Eye (tissue), 1 donor: ENCODE results near the gene FEZ2.

Experiments
- DNase-seq: peaks from one replicate; pipeline ENCODE4 v3.0.0-alpha.2; 2015

FEZ2 gene

DNA sequence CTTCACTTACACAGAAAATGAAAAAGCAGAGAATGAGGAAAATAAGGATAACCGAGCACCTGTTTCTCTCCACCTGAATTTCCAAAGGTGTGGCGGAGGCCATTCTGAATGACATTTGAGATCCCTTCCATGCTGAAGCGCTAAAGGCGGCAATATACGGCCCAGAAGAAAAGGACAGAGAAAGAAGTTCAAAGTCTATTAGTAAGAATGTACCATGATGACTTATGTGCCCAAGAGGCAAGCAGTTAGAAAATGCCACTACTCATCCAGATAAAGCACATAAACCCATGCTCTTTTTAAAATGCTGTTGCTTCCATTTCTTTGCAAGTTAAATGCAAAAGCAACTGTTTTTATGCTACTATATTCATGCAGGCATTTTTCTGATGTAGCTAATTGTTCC is 37.2 kb downstream of the FEZ2 start:
- DNase-seq = no peak

DNA sequence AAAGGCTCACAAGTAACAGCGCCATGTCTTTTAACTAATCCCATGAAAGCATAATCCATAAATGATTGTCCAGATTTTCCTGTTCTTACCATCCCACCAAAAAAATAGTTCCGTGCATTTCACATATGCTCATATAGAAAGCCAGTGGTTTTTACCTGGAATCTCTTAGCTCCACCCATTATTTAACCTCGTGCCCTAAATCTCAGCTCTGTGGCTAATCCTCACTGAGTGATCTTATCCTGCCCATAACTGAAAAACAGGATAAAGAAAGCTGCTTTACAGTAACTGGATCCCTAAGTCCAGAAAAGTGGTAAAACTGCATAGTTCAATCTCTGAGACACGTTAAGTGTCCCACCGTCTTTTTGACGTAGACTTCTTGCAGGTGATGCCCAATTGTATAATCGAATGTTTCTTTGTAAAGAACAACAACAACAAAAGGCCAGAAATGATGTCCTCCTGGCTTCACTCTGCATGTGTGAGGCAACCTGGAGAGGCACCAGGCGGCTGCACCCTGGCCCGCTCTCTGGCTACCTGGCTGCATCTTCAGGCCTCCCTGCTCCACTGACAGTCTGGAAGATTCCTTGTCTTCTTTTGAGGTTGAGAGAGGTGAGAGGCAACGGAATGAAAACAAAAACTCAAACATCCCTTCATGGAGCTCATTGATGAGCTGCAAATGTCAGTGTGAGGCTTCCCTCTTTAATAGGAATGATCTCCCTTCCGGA is 38.6 kb downstream of the FEZ2 start:
- no peak for DNase-seq

DNA sequence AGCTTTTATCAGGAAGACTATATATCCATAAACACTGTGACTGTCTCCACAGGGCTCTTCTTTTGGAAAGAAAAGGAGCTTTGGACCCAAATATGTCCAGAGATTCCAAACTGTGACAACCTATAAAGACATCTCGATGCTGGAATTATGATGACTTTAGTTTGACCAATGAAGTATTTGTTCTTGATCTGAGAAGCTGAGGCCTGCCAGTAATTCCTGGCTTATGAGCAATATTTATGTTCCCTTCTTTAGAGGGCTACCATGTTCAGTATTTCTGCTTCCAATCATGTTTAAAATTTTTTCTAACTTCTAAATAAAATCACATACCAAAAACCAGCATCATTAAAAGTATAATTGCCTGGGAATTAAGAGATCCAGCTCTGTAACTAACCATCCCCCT is 41.1 kb downstream of the FEZ2 start:
- no peak for DNase-seq

DNA sequence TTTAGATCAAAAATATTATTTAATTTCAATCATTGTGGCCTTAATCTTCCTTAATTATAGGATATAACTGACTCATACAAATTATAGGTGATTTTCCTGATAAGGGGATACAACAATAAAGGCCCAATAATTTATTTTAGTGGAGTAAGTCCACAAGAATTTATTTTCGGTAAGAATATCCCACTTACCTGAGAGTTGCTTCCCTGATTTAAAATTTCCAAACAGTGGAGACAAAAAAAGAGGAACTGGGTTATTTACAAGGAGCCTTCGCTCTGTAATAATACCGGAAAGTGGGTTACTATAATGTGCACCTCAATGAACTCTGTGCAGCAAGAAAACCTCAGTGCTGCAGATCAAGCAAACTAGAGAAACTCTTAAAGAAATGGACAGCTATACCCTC is 42.2 kb downstream of the FEZ2 start:
- DNase-seq = no peak

DNA sequence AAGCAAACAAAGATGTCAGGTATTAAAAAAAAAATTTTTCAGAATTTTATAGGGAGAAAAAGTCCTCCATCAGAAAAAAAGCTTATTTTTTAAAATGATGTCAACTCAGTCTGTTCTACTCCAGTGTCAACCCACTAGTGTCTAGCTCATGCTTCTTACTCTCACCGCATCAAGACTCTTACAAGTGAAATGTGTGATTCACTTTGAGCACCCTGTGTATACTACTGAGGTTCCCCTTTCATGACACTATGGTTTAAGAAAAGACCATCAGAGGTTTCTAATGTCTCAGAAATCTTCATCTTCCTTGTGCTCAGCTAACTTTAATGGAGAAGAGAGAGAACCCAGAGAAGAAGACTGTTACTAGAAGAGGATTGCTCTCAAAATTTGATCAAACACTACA is 43.4 kb downstream of the FEZ2 start:
- no peak for DNase-seq

DNA sequence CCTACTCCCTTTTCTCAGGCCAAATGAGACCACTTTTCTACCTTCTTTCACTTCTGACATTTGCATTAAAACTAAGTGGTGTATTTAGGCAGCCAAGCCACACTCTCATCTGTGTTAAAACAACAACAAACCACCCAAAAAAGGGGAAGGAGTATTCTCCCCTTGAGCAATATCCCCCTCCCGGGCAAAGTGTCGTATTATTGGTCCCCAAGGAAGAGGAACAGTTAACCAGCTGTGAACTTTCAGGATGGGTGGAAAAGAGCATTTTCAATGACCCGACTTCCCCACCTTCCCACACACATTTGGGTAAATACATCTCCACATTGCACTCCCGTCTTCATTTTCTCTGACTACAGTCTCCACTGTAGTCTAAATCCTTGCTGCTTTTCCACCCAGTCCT is 44.3 kb downstream of the FEZ2 start:
- no peak for DNase-seq

DNA sequence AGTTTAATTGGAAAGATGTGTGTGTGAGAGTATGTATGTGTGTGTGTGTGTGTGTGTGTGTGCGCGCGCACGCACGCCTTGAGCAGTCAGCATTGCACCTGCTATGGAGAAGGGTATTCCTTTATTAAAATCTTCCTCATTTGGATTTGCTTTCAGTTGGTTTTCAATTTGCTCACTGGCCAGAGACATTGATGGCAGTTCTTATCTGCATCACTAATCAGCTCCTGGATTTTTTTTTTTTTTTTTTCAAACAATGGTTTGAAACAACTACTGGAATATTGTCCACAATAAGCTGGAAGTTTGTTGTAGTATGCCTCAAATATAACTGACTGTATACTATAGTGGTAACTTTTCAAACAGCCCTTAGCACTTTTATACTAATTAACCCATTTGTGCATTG is 48.0 kb downstream of the FEZ2 start:
- no peak for DNase-seq

DNA sequence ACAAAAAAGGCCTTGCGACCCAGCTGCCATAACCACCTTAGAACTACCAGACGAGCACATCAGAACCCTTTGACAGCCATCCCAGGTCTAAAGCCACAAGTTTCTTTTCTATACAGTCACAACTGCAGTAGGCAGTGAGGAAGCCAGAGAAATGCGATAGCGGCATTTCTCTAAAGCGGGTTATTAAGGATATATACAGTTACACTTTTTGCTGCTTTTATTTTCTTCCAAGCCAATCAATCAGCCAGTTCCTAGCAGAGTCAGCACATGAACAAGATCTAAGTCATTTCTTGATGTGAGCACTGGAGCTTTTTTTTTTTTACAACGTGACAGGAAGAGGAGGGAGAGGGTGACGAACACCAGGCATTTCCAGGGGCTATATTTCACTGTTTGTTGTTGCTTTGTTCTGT is 48.8 kb downstream of the FEZ2 start:
- DNase-seq = no peak

DNA sequence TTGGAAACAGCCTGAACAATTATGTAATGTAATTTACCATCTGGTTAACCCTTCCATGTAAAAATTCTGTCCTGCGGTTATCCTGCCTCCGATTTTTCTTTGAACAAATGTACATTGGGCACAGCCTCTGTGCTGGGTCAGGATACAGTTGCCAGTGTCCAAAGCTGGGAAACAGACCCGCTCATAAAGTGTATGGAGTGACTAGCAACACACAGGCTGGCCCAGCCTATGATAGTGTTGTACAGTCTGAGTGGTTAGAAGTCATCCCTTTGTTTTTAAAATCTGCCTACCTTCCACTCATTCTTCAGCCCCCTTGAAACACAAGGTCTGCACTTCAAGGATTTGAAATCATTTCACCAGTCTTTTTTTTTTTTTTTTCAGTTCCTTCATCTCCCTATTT is 50.1 kb downstream of the FEZ2 start:
- DNase-seq = no peak

DNA sequence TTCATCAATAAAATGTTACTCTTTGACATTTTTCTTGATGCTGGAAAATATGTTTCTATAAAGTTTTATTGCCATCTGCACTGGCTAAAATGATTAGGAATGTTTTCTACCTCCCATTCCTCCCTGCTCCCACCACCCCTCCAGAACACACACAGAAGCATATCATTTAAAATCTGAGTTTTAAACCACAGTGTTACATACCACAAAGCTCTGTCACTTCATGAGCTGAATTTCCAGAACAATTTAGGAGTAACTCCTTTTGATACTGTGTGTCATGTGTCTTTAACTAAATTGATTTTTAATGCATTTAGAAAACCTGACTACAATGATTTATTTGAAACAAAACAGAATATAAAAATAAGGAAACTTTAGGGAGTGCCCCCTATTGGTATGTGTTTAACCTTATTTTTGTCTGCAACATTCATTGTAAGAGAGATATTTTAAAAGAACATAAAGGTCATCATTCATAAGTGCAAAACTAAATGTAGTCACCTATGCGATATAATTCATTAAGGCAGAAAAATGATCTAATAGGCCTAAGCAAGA is 52.0 kb downstream of the FEZ2 start:
- DNase-seq = no peak

DNA sequence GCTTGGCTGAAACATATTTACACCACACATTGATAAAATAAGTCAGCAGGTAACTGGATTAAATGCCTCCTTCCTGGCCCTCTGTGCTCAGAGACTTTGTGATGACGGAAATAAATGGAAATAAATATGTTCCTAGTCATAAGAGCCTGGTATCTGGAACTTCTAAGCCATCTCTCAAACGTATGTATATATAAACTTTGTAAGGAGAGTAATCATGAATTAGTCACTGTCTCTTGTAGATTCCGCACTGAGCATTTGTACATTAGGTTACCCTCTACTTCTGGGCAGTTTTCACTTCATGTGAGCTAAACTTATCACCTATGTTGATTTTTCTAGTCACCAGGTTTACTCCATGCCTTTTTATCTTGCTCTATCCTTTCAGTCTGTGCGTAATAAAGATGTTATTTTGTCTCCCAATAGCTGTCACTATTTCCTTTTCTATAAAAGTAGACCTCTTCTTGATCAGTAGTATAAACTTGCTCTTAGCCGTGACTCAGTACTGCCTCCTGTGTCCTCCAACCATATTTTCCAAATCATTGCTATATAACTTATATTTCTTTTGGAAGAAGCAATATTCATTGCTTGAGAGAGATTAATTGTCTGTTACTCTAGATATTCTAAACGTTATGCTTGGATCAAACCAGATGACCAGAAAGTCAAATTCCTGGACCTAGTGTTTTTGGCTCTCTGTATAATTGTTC is 53.2 kb downstream of the FEZ2 start:
- no peak for DNase-seq

DNA sequence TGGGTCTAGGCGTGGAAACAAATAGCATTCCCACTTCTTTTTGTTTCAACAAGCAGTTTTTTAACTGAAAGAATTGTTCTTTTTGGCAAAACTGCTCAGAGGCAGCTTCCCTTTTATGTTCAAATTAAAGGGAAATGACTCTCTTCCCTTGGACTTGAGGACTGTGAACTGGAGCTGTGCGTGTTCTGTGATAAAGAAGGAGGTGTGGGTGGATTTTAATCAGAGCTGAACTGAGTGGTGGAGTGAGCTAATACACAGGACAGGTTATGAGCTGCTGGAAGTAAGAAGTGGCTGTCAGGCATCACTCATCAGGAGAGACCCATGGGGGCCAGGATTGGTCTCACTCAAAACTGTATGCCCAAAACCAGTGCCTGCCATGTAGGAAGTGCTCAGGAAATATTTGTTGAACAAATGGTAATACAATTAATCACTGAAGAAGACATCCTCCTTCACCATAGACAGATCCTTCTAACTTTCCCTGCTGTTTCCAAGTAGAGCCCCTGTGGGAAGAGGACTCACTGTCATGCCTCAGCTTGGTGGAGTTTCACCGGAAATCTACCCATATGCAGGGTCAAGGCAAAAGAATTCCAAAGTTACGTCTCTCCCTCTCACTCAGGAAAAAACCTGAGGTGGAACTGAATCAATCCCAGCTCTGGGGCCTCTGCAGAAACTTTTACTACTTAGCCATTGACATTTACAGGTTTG is 55.9 kb downstream of the FEZ2 start:
- DNase-seq = no peak

DNA sequence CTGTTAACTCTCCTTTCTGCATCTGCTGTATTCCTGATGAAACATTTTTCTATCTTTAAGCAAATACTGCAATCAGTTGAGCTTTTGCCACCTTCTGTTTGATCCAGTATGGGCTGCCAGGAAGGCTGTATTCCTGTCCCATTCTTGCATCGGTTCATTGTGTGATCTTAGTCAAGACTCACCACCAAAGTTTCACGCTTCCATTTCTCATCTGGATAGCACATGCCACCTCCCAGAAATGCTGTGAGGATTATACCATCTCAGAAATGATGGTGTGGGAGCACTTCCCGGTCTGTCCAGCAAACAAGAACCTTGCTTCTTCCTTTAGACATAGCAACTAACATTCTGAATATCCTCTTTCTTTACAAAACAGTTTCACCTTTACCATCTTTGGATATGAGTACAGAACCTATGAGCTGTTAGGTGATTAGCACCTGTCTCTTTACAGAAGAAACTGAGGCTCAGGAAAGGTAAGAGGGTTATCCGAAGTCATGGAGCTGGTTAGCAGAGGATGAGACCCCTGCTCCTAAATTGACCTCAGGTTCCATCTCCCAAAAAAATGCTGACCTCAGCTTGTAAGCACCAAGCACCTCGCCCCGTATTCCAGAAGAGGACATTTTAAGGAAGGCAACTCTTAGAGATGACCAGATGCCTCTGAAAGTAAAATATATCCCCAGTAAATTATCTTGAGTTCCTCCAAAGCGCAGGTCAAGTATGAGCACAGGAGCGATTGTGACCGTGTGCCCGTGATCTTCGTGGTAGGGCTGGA is 56.8 kb downstream of the FEZ2 start:
- no peak for DNase-seq

DNA sequence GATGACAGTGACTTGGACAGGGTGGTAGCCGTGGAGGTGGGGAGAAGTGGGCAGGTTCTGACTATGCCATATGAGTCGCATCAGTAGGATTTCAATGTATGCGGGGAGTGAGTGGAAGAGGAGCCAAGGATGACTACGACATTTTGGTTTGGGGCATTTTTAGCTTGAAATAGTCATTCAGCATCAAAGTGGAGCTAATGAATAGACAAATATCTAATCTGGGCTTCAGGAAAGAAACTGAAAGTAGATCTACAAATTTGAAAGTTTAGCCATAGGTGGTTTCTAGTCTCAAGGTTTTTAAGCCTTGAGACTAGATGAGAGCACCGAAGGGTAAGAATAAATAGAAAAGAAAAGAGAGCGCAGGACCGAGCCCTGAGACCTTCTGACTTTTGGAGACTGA is 58.3 kb downstream of the FEZ2 start:
- DNase-seq = no peak

DNA sequence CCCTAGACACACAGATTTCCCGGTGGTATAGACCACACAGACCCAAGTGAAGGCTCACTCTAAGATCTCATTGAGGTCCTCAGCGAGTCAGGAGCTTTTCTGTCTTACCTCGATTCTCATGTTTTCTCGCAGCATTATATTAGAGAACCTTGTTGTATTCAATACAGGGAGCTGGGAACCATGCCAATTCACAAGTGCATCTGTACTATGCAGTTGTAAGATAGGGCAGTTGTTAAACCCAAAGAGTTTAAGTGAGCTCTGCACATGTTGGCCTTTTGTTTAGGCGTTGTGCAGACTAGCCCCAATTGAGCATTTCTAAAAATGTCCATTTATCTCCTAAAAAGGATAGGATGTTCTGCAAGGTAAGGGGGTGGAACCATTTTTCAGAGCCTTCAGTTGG is 59.6 kb downstream of the FEZ2 start:
- DNase-seq = no peak

DNA sequence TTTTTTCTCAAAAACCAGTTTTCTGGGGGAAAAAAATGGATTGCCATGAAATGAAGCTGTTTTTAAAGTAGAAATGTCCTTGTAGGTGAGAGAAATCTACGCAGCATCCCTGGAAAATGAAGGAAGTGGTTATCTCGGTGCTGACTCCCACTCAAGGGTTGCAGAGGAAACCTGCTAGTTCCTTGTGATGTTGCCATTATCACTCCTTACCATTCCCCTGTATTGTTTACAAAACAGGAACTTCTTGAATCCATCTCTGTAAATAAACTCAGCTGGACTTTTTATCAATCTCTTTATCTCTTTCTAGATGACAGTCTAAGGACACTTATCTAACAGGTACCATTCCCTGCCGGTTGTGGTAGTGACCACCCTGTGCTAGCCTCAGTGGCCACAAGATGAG is 61.2 kb downstream of the FEZ2 start:
- DNase-seq = no peak

DNA sequence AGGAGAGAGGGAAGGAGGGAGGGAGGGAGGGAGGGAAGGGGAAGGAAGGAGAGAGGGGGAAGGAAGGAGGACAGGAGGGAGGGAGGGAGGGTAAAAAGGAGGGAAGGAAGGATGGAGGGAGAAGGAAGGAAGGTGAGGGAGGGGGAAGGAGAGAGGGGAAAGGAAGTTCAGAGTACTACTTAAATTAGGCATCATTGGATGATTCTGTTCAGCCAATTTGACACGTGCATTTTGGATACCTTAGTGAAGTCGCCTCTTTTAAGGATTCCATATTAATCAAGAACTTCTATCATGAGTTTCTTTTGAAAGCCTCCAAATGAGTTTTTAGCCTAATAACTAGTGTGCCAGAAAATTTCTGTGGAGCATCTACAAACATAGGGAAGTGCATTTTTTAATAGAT is 62.9 kb downstream of the FEZ2 start:
- DNase-seq = no peak

DNA sequence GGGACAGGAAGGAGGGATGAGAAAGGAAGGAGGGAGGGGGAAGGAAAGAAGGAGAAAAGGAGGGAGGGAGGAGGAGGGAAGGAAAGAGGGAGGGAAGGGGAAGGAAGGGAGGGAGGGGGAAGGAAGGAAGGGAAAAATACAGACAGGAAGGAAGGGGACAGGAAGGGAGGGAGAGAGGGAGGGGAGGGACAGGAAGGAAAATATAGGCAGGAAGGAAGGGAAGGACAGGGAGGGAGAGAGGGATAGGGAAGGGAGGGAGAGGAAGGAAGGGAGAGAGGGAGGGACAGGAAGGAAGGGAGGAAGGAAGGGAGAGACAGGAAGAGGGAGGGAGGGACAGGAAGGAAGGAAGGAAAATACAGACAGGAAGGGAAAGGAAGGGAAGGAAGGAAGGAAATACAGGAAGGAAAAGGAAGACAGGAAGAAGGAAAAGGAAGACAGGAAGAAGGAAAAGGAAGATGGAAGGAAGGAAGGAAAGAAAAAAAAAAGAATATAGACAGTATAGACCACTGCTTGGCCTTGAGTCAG is 63.6 kb downstream of the FEZ2 start:
- no peak for DNase-seq

DNA sequence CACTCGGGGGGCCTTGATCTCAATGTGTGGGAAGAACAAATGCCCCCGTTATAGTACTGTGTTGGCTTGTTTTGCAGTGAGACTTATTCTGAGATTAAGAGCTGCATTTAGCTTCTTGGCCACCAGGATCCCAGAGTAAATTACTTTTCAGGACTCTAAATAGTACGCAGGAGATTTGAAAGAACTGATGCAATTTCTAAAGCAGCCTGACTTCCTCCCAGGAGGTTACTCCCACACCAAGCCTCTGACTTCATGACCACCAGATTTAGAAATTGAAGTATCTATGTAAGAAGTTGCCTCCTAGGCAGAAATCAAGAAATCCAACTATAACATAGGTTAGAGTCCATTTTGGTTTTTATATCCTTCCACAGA is 67.0 kb downstream of the FEZ2 start:
- DNase-seq = no peak

DNA sequence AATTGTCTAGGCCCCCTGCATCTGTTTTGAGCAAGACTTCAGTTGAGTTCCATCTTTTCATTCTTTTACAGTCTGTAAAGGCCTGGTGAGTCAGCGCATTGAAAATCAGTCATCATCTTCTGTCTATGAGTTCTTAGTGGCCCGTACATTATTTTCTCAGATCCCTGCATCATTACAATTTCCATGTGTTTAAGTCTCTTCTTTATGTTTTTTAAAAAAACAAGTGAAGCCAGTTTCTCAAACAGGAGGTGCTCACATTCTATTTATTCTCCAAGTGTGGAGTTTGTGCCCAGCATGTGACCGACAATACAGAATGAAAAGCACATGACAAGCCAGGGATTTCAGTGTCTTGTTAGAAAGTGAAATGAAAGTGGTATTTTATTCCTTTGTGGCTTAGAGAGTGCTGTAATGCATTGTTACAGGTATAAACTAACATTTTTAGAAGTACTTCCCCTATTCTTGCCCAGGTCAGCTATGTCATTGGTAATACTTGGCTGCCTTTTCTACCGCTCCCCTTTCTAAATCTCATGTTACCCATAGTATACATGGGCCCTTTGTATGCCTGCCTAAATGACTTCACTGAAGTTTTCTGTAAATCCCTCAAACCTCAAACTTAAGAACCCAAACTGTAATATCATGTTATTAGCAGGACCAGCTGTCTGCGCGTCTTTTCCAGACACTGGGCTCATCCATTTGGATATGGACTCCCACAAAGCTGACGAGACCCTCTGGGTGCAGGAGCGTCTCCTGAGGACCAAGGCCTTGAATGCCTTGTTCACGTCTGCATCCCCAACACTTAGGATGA is 67.6 kb downstream of the FEZ2 start:
- DNase-seq = no peak

DNA sequence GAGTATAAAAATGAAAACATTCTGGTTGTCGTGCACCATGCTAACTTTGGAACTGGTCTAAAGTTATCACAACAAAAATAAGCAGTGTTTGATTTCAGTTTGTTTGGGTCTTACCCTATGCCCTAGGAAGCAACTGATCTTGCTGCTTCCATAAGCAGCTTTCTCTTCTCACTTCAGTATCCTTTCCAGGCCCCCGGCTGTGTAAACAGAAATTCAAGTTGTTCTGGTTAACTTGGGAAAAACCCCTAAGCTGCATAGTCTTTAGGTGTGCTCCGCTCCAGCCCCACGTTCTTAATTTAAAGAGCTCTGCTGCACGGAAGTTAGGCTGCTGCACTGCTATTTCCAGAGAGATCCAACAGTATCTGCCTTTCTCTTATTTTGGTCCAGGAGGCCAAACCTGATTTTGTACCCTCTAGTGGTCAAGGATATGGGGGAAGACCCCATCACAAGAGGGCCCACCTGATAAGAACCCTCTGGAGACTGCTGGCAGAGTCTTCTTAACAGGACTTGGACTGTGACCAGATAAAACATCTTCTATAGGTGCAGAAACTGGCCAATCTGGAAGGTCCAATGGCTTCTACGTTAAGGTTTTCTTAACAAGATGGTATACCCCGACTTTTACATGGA is 69.1 kb downstream of the FEZ2 start:
- DNase-seq = peak; percentile 24

DNA sequence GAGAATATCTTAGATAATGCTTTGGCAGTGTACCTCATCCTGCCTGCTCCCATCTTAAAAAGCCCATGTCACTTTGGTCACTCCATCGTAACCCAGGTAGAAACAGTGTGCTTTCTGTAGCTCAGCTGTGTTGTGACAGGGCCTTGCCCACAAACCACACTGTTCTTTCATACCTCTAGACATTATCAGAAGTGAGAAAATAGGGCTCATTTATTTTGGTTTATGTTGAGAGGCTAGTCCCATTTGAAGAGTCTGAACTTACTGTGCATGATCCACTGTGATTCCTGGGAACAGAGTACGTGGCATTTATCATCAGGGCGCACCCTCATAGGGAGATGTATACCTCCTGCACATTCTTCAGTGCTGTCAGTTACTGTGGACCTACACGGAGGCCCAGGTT is 69.7 kb downstream of the FEZ2 start:
- no peak for DNase-seq
